ENCODE data around the gene GLRX3. TPM values are rescaled to one million over a fixed set of nuclear protein-coding genes. Genes with fewer than 3 reads are reported as not detected.

Gene GLRX3
- polyA plus RNA-seq, 1 of the 3 experiments (the other 2 are of a cell fraction) = 93.8 TPM

GRCh38 chr10:130220251-130221185, 84.3 kb downstream of the GLRX3 start (continued):
- TF ChIP-seq EZH2phosphoT487 (IDR thresholded peaks at IDR 0.05; ENCODE audit: borderline replicate concordance, low read depth) = no peak
- TF ChIP-seq, protein P1, sequence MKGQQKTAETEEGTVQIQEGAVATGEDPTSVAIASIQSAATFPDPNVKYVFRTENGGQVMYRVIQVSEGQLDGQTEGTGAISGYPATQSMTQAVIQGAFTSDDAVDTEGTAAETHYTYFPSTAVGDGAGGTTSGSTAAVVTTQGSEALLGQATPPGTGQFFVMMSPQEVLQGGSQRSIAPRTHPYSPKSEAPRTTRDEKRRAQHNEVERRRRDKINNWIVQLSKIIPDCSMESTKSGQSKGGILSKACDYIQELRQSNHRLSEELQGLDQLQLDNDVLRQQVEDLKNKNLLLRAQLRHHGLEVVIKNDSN (IDR thresholded peaks at IDR 0.05; ENCODE audit: borderline replicate concordance, low read depth) = no peak

GRCh38 chr10:130221456-130222375, 85.5 kb downstream of the GLRX3 start:
- no peaks in the 10 kb centered on the region; a peak in 1 of 4 replicates for H3K4me1 ChIP-seq (ENCODE audit: control insufficient read depth in 1 of 2, insufficient read depth in 2 of 2, low read depth in 1 of 2, low read length in 1 of 2)
- no peaks in the 10 kb centered on the region for H3F3A ChIP-seq (replicated peaks; ENCODE audit: insufficient read depth)
- H2AFZ ChIP-seq (ENCODE audit: low read depth) = no peak overlapping the region
- H4K20me1 ChIP-seq (ENCODE audit: insufficient read depth) = no peaks in the 10 kb centered on the region
- no peak overlapping the region for H3K4me2 ChIP-seq
- H3K9me3 ChIP-seq = no peaks in the 10 kb centered on the region
- H3K9ac ChIP-seq = no peak overlapping the region
- H3K4me3 ChIP-seq (ENCODE audit: low read depth in 2 of 2, low read length in 1 of 2) = no peak overlapping the region
- no peaks in the 10 kb centered on the region for H3K9me2 ChIP-seq
- WGBS (ENCODE audit: low lambda C conversion rate) = 38% methylated on average over 10 of the region's 15 CpGs
- ChIA-PET CTCF (no interaction called here), POLR2A (no interaction called here)
- DNase-seq = no peak
- no peaks in the 10 kb centered on the region for H3K79me2 ChIP-seq (ENCODE audit: insufficient read depth)
- H3K27ac ChIP-seq (ENCODE audit: low read depth in 2 of 2, low read length in 1 of 2) = no peak overlapping the region
- no peaks in the 10 kb centered on the region for H3K27me3 ChIP-seq (ENCODE audit: insufficient read depth)
- no peaks in the 10 kb centered on the region for H3K36me3 ChIP-seq (replicated peaks in 1 of 2; ENCODE audit: control insufficient read depth in 1 of 2, insufficient read depth in 2 of 2, low read length in 1 of 2)
- TF ChIP-seq, protein P2, sequence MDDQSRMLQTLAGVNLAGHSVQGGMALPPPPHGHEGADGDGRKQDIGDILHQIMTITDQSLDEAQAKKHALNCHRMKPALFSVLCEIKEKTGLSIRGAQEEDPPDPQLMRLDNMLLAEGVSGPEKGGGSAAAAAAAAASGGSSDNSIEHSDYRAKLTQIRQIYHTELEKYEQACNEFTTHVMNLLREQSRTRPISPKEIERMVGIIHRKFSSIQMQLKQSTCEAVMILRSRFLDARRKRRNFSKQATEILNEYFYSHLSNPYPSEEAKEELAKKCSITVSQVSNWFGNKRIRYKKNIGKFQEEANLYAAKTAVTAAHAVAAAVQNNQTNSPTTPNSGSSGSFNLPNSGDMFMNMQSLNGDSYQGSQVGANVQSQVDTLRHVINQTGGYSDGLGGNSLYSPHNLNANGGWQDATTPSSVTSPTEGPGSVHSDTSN (IDR thresholded peaks at IDR 0.05) = no peak
- TF ChIP-seq, protein P3, sequence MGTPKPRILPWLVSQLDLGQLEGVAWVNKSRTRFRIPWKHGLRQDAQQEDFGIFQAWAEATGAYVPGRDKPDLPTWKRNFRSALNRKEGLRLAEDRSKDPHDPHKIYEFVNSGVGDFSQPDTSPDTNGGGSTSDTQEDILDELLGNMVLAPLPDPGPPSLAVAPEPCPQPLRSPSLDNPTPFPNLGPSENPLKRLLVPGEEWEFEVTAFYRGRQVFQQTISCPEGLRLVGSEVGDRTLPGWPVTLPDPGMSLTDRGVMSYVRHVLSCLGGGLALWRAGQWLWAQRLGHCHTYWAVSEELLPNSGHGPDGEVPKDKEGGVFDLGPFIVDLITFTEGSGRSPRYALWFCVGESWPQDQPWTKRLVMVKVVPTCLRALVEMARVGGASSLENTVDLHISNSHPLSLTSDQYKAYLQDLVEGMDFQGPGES (IDR thresholded peaks at IDR 0.05; ENCODE audit: low read depth, low read length) = no peak
- TF ChIP-seq, protein P4, sequence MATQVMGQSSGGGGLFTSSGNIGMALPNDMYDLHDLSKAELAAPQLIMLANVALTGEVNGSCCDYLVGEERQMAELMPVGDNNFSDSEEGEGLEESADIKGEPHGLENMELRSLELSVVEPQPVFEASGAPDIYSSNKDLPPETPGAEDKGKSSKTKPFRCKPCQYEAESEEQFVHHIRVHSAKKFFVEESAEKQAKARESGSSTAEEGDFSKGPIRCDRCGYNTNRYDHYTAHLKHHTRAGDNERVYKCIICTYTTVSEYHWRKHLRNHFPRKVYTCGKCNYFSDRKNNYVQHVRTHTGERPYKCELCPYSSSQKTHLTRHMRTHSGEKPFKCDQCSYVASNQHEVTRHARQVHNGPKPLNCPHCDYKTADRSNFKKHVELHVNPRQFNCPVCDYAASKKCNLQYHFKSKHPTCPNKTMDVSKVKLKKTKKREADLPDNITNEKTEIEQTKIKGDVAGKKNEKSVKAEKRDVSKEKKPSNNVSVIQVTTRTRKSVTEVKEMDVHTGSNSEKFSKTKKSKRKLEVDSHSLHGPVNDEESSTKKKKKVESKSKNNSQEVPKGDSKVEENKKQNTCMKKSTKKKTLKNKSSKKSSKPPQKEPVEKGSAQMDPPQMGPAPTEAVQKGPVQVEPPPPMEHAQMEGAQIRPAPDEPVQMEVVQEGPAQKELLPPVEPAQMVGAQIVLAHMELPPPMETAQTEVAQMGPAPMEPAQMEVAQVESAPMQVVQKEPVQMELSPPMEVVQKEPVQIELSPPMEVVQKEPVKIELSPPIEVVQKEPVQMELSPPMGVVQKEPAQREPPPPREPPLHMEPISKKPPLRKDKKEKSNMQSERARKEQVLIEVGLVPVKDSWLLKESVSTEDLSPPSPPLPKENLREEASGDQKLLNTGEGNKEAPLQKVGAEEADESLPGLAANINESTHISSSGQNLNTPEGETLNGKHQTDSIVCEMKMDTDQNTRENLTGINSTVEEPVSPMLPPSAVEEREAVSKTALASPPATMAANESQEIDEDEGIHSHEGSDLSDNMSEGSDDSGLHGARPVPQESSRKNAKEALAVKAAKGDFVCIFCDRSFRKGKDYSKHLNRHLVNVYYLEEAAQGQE (IDR thresholded peaks at IDR 0.05; ENCODE audit: low read depth, low read length) = no peak
- TF ChIP-seq CTCF (IDR thresholded peaks at IDR 0.05) = no peak
- TF ChIP-seq EP300 (IDR thresholded peaks at IDR 0.05; ENCODE audit: borderline replicate concordance in 1 of 2, low read depth in 1 of 2, low read length in 1 of 2) = no peak
- no peak for TF ChIP-seq NFIC (IDR thresholded peaks at IDR 0.05; ENCODE audit: borderline replicate concordance)
- no peak for TF ChIP-seq JUND (IDR thresholded peaks at IDR 0.05)
- TF ChIP-seq FOXM1 (IDR thresholded peaks at IDR 0.05; ENCODE audit: low read depth) = no peak
- no peak for TF ChIP-seq YY1 (IDR thresholded peaks at IDR 0.05; ENCODE audit: low read depth)
- TF ChIP-seq, protein P5, sequence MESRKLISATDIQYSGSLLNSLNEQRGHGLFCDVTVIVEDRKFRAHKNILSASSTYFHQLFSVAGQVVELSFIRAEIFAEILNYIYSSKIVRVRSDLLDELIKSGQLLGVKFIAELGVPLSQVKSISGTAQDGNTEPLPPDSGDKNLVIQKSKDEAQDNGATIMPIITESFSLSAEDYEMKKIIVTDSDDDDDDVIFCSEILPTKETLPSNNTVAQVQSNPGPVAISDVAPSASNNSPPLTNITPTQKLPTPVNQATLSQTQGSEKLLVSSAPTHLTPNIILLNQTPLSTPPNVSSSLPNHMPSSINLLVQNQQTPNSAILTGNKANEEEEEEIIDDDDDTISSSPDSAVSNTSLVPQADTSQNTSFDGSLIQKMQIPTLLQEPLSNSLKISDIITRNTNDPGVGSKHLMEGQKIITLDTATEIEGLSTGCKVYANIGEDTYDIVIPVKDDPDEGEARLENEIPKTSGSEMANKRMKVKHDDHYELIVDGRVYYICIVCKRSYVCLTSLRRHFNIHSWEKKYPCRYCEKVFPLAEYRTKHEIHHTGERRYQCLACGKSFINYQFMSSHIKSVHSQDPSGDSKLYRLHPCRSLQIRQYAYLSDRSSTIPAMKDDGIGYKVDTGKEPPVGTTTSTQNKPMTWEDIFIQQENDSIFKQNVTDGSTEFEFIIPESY (IDR thresholded peaks at IDR 0.05; ENCODE audit: borderline replicate concordance, low read depth) = no peak
- no peak for TF ChIP-seq RAD21 (IDR thresholded peaks at IDR 0.05; ENCODE audit: low read length)
- TF ChIP-seq, protein P6, sequence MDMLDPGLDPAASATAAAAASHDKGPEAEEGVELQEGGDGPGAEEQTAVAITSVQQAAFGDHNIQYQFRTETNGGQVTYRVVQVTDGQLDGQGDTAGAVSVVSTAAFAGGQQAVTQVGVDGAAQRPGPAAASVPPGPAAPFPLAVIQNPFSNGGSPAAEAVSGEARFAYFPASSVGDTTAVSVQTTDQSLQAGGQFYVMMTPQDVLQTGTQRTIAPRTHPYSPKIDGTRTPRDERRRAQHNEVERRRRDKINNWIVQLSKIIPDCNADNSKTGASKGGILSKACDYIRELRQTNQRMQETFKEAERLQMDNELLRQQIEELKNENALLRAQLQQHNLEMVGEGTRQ (IDR thresholded peaks at IDR 0.05; ENCODE audit: borderline replicate concordance, low read depth, low read length) = no peak
- no peak for TF ChIP-seq RFX5 (IDR thresholded peaks at IDR 0.05; ENCODE audit: low read length)
